Activated T-cell treated with anti-CD3 and anti-CD28 coated beads, Interleukin-2, amount 50 U/mL, for 48 hours (primary cell): Measurements from ENCODE around the gene PRPF31.
A peak's percentile ranks its signal among the peaks of the same experiment; 100 is the strongest.
"Not testable (repeated sequence)": the region's sequence is repeated elsewhere in the genome, so short reads cannot be mapped to it uniquely, and the experiment has no call there.

Experiments
- DNase-seq, 2 experiments: peaks; one replicate each; pipeline ENCODE4 v3.0.0-alpha.2; 2020

The PRPF31 gene

DNA sequence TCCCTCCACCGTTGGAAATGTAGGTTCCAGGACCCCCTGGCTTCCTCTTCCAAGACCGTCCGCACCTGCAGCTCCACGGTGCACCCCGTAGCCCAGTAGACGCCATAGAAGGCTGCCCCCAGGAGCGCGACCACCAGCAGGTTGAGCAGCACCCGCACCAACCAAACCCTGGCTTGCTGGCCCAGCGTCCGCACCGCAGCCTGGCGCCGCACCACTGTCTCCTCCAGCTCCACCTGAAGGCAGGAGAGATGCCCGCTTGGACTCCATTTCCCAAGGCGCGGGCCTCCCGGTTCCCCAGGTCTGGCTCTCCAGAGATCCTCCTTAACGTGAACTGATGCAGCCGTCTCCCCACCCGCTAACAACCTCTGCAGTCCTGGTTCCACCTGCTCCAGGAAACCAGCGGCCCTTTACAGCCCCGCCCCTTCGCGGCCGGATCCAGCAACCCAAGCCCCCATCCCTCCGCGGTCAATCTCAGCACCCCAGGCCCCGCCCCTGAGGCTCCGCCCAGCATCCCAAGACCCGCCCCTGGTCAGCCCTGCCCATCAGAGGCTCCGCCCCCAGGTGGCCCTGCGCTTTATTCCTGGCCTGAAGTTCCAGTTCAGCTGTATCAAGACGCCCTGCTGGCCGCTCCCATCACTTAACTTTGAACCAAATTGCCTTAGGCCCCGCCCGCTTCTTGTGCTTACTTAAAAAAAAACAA lies 49.0 kb downstream of the PRPF31 start:
- DNase-seq, result peak; percentile 70 to 75

DNA sequence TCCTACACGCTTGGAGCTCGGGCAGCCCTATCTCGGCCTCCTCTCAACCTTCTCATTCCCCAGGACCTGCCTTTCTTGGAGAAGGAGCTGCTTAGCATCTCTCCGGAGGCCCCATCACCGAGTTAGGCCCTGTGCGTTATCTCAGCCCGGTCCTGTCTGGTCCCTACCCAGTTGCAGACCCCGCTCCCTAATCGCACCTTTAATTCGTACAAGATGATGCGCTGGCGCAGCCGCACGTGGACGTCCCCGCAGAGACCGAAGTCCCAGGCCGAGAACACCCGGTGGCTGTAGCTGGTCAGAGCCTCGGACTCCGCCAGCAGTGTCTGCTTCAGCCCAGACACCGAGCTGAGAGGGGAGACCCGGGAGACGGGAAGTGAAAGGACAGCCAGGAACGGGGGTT lies 49.7 kb downstream of the PRPF31 start:
- DNase-seq, result no peak

DNA sequence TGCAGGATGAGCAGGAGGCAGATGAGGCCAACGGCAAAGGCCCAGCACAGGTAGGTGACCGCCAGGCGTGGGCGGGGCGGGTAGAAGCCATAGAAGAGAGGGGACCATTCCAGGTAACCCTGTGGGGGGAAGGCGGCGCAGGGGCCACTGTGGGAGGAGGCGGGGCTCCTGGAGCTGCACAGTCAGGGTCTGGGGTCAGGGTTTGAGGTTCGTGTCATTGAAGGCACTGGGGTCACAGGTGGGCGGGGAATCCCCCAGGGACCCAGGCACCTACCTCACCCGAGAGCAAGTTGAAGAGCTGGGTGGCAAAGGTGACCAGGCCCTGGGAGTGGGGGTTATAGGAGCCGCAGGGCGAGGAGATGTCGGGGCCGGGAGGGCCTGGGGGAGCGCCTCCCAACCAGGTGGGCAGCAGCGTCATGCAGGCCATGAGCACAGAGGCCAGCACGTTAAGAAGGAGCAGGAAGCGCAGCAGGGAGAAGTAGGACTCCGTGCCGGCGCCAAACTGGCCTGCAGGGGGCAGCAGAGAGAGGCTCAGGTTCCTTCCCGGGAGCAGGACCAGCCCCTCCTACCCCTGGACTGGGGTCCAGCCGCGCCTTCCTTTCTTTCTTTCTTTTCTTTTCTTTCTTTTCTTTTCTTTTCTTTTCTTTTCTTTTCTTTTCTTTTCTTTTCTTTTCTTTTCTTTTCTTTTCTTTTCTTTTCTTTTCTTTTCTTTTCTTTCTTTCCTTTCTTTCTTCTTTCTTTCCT lies 52.8 kb downstream of the PRPF31 start:
- peak; percentile 94 to 96 for DNase-seq

DNA sequence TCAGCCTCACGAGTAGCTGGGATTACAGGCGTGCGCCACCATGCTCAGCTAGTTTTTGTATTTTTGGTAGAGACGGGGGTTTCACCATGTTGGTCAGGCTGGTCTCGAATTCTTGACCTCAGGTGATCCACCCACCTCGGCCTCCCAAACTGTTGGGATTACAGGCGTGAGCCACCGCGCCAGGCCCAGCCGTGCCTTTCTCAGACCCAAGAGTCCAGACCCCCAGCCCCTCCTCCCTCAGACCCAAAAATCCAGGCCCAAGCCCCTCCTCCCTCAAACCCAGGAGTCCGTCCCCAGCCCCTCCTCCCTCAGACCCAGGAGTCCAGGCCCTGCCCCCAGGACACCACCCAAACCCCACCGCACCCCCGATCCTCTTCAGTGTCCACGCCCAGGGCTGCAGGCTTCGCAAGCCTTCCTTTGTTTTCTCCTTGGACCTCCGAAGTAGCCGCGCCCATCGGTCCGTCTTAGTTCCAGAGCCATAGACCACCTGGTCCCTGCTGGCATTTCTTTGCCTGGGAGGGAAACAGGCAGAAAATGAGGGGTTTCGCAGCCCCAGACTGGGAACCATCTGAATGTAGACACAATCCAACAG lies 53.7 kb downstream of the PRPF31 start:
- no peak for DNase-seq

DNA sequence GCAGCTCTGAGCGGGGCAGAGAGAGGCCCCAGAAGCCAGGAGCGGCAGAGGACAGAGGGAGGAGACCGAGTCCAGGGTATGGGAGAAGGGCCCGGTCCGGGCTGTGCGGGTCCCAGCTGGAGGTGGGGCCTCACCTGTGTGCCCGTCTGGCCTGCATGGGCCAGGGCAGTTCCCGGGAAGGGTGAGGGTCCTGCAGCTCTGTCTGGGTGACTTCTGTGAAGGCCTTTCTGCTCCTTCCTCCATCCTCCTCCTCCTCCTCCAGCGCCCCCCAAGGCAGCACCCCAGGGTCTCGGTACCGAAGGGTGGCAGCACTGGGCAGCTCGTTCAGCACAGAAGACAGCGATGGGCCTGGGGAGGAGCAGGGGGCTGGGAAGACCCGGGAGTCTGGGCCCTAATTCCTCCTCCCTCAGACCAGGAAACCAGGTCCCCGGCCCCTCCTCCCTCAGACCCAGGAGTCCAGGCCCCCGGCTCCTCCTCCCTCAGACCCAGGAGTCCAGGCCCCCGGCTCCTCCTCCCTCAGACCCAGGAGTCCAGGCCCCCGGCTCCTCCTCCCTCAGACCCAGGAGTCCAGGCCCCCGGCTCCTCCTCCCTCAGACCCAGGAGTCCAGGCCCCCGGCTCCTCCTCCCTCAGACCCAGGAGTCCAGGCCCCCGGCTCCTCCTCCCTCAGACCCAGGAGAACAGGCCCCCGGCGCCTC lies 56.3 kb downstream of the PRPF31 start:
- not testable (repeated sequence) for DNase-seq

DNA sequence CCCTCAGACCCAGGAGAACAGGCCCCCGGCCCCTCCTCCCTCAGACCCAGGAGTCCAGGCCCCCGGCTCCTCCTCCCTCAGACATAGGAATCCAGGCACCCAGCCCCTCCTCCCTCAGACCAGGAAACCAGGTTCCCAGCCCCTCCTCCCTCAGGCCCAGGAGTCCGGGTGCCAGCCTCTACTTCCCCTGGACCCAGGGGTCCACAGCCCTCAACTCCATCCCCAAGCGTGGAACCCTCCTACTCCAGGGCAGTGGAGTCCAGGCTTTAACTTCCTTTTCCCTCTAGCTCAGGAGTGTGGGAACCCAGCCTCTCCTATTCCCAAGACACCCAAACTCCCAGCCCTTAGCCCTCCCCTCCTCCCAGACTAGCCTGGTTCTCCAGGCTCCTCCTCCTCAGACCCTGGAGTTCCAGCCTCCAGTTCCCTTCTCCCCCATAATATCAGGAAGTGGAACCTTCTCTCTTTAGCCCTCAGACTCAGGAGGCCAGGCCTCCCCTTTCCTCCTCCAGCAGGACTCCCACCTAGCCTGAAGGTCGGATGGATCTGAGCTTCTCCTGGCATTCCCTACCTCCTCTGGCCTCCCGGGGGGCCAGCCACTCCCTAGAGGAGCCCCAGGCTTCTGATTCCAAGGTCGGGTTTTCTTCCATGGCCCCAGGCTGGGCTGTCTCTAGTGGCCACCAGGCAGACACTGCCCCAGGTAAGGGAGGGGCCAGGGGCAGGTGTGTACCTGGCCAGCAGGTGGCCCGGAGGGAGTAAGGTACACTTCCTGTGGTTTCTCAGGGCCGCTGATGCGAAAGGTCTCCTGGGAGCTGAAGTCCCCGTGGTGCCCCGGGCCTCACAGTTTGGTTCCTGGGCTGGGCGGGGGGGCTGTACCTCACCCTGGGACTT lies 57.2 kb downstream of the PRPF31 start, which contains the start of gene TMC4:
Gene TMC4 (minus strand): TSS at position 690 of the 888 bp plus-strand sequence. CDS start 43 bp downstream, at position 647.
- DNase-seq, result no peak

DNA sequence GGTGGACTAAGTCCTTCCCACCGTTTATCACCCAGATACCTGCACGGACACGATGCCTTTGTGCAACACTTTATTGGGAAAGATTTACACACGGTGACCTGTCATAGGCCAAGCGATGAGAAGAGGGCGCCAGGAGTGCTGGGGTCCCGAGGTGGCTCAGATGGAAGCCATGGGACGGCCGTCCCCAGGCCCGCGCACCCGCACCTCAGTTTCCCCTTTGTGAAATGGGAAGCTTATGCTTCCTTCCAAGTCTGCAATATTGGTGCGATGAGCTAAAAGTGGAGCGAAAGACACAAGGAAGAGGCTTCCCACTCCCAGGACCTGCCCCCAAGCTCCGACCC lies 57.8 kb downstream of the PRPF31 start:
- DNase-seq, result no peak

DNA sequence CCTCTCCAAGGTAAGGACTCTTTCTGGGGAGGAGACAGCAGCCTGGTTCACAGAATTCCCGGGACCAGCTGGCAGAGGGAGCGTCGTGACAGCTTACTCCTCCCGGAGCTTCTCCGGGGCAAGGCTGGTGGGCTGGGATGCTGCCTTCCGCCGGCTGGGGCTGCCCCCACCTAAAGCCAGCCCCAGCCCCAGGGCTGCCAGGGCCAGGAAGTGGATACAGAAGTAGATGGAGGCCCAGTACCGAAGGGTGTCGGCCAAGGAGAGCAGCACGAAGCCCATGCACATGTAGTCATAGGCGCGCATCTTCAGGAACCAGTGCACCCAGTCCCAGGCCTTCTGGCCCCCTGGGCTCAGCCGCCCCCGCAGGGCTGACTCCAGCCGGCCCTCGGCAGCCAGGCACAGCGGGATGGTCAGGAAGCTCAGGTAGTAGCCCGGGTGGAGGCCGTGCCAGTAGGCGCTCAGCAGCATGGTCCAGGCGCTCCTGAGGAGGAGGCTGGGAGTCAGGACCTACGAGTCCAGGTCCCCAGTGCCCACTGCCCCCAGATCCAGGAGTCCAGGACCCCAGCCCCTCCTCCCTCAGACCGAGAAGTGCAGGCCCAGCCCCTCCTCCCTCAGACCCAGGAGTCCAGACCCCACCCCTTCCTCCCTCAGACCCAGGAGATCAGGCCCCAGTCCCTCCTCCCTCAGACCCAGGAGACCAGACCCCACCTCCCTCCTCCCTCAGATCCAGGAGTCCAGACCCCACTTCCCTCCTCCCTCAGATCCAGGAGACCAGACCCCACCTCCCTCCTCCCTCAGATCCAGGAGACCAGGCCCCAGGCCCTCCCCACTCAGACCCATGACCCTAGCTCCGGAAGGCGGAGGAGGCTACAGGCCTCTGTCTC lies 58.6 kb downstream of the PRPF31 start:
- no peak for DNase-seq

DNA sequence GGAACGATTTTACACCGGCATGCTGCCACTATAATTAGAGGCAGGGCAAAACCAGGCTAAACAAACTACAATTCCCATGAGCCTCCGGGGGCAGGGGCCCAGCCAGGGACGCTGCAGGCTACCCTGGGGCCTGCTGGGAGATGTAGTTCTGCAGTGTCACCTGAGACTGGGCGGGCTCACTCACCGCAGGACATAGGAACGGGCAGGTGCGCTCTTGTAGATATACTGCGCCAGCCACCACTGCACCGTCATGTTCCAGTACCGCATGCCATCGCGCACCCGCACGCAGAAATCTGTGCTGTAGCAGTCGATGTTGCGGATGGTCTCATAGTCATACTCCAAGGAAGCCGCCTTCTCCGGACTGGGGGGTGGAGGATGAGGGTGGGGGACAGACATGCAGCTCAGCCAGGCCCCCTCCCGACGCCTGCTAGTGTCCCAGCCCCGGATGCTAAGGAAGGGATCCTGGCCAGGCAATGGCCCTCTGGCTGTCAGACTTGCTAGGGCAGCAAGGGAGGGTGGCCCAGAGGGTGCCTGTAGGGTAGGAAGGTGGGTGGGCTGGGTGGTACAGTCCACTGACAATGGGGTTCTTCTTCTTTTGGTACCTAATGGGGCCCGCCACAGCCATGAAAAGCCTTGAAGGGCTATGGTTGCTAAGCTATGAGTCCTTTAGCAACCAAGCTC lies 63.2 kb downstream of the PRPF31 start:
- peak; percentile 45 to 65 for DNase-seq

DNA sequence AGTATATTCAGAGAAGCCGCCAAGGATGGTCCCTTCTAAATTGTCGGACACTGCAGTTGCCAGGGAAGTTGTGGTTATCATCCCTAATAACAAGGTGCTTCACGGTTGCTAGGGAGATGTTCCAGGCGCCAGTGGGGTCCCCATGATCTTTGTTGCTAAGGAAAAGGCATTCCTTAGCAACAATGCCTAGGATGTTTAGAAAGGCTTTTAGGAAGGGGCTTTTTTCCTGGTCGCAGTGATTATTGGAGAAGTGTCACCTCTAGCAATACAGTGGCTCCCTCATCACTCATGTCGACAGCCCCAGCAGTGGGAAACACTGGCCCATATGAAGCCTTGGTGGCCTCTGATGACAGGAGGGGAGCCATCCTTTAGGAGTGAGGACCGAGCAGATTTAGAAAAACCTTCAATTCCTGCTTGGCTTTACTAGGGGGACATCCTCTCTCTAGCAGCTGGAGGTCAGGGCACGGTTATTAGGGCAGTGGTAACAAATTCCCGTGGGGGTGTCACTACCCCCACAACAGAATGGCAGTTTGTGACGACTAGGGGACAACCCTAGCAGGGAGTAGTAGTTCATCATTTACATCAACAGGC lies 63.8 kb downstream of the PRPF31 start:
- no peak for DNase-seq

DNA sequence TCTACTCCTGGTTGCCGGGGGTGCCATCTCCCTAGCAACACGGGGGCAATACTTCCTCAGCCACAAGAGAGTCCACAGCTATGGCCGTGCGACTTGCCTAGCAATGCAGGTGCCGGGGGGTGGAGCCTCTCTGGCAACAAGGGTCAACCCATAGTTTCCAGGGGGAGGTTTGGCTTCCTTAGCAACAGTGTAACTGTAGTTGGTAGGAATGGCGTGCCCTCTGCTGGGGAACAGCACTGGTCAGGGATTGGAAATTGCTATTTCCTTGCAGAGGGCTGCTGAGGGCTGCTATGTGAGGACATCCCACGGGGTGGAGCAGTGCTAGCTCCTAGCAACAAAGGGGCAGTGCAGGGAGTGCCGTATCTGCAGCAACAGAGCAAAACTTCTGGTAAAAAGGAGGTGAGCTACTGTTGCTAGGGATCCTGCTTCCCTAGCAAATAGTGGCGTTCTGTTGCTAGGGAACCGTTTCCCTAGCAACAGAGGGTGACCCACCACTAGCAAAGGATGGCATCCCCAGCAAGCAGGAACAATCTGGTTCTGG lies 64.4 kb downstream of the PRPF31 start:
- DNase-seq, result no peak

DNA sequence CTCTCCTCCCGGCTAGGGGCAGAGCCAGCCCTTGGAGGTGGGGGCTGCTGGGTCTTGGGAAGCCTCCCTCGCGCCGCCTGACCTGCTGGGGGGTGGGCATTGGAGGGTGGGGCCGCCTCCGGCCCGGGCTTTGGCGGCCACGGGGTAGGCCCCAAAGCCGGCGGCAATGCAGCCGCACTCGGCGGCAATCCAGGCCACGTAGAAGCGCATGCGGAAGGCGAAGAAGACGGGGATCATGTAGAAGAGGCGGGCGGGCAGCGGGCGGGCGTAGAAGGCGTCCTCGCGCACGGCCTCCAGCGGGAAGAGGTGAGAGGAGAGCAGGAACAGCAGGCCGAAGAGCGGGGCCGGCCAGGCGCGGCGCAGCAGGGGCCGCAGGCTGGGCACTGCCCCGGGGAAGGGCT lies 65.1 kb downstream of the PRPF31 start:
- DNase-seq, result no peak
